Astrocyte (in vitro differentiated cells and primary cell): ENCODE data around the gene PTGIR. TPM values are rescaled to one million over a fixed set of nuclear protein-coding genes. Genes with fewer than 3 reads are reported as not detected.

Experiments
- DNase-seq: peaks from one replicate; pipeline ENCODE4 v3.0.0-alpha.2; 2010; ENCODE audit warnings: low read depth
- FAIRE-seq: peaks from 2 replicates; lab custom pipeline; 2011; peaks lifted over from hg19 to GRCh38; lab: Jason Lieb, UNC
- H2AFZ ChIP-seq: 2 replicates; pipeline ENCODE4 v1.6.0; 2012; ENCODE audit warnings: low read depth, low read length, inconsistent platforms
- H3K27ac ChIP-seq: 2 replicates; pipeline ENCODE4 v1.5.1; 2011; ENCODE audit warnings: low read depth, low read length, inconsistent platforms
- H3K27me3 ChIP-seq: 2 replicates; pipeline ENCODE4 v1.6.0; 2011; ENCODE audit warnings: low read length, inconsistent platforms; ENCODE audit not compliant: insufficient read depth
- H3K36me3 ChIP-seq: 2 replicates; pipeline ENCODE4 v1.5.1; 2011; ENCODE audit warnings: low read length, inconsistent platforms; ENCODE audit not compliant: insufficient read depth
- H3K4me1 ChIP-seq: 2 replicates; pipeline ENCODE4 v1.5.1; 2011; ENCODE audit warnings: low read length, inconsistent platforms; ENCODE audit not compliant: insufficient read depth
- H3K4me2 ChIP-seq: 2 replicates; pipeline ENCODE4 v1.6.0; 2012; ENCODE audit warnings: low read length, inconsistent platforms
- H3K4me3 ChIP-seq: 2 replicates; pipeline ENCODE4 v1.5.1; 2011; ENCODE audit warnings: low read depth, mild to moderate bottlenecking, low read length, inconsistent platforms; ENCODE audit not compliant: insufficient read depth
- H3K79me2 ChIP-seq: 2 replicates; pipeline ENCODE4 v1.6.0; 2012; ENCODE audit warnings: mild to moderate bottlenecking, low read length, inconsistent platforms; ENCODE audit not compliant: insufficient read depth
- H3K9ac ChIP-seq: 2 replicates; pipeline ENCODE4 v1.6.0; 2012; ENCODE audit warnings: mild to moderate bottlenecking, low read length, inconsistent platforms
- H3K9me3 ChIP-seq: 2 replicates; pipeline ENCODE4 v1.5.1; 2012; ENCODE audit warnings: low read depth, mild to moderate bottlenecking, low read length, inconsistent platforms; ENCODE audit not compliant: insufficient read depth
- H4K20me1 ChIP-seq: 2 replicates; pipeline ENCODE4 v1.6.0; 2012; ENCODE audit warnings: low read length, inconsistent platforms; ENCODE audit not compliant: insufficient read depth
- H3K27ac Mint-ChIP-seq: one replicate; pipeline ENCODE4 v1.8.0; 2021; ENCODE audit warnings: mild to moderate bottlenecking, mixed read lengths; ENCODE audit not compliant: unreplicated experiment
- H3K27me3 Mint-ChIP-seq: one replicate; pipeline ENCODE4 v1.8.0; 2021; ENCODE audit warnings: low read depth, mixed read lengths; ENCODE audit not compliant: unreplicated experiment
- H3K36me3 Mint-ChIP-seq: one replicate; pipeline ENCODE4 v1.8.0; 2021; ENCODE audit warnings: low read depth, mixed read lengths; ENCODE audit not compliant: unreplicated experiment
- H3K4me1 Mint-ChIP-seq: one replicate; pipeline ENCODE4 v1.8.0; 2021; ENCODE audit warnings: low read depth, mixed read lengths; ENCODE audit not compliant: unreplicated experiment
- H3K4me3 Mint-ChIP-seq: one replicate; pipeline ENCODE4 v1.8.0; 2021; ENCODE audit warnings: mild to moderate bottlenecking, moderate library complexity, mixed read lengths; ENCODE audit not compliant: unreplicated experiment
- H3K9me3 Mint-ChIP-seq: one replicate; pipeline ENCODE4 v1.8.0; 2021; ENCODE audit warnings: mild to moderate bottlenecking, mixed read lengths; ENCODE audit not compliant: unreplicated experiment
- CTCF ChIP-seq: IDR thresholded peaks from 2 replicates; pipeline ENCODE4 v1.5.1; 2011; ENCODE audit warnings: low read depth, mild to moderate bottlenecking, inconsistent platforms, low read length, moderate library complexity; ENCODE audit not compliant: insufficient read depth
- EZH2 ChIP-seq: IDR thresholded peaks from 2 replicates; pipeline ENCODE4 v1.6.1; 2012; ENCODE audit warnings: mild to moderate bottlenecking, low read length, inconsistent platforms; ENCODE audit not compliant: insufficient read depth
- total RNA-seq: library from RNA; stranded (reverse); gene quantifications from 2 replicates; pipeline ENCODE4 v1.2.1, GENCODE V29; 2021

The PTGIR gene
- total RNA-seq, 1 donor from 2014 or later: 0.52 TPM

- Histone ChIP-seq H3K4me2 (no peak overlapping the region), H3K9ac (no peak overlapping the region), H3K9me3 (no peaks in the 10 kb centered on the region), H3K27me3 (no peaks in the 10 kb centered on the region), H3K36me3 (no peaks in the 10 kb centered on the region), H3K4me1 (no peaks in the 10 kb centered on the region), H4K20me1 (no peaks in the 10 kb centered on the region), H3K79me2 (no peaks in the 10 kb centered on the region), H2AFZ (no peak overlapping the region), H3K4me3 (no peak overlapping the region), H3K27ac (no peak overlapping the region)
- H3K36me3 Mint-ChIP-seq: peaks cover 2% of the 10 kb centered on the region
- peaks cover under 1% of the 10 kb centered on the region for H3K27me3 Mint-ChIP-seq
- H3K4me3 Mint-ChIP-seq: no peak overlapping the region
- peaks cover 2% of the 10 kb centered on the region for H3K4me1 Mint-ChIP-seq
- DNase-seq (no peak), FAIRE-seq (no peak)
- TF ChIP-seq EZH2 (no peak), CTCF (no peak)
- H3K9me3 Mint-ChIP-seq: peaks cover under 1% of the 10 kb centered on the region
- H3K27ac Mint-ChIP-seq: no peak overlapping the region
Measured at GRCh38 chr19:46579361-46579879, 45.5 kb downstream of the PTGIR start.

GRCh38 chr19:46578450-46578849, 46.4 kb downstream of the PTGIR start:
- Histone ChIP-seq H3K4me2 (no peak overlapping the region), H3K4me3 (no peak overlapping the region), H3K9me3 (no peaks in the 10 kb centered on the region), H4K20me1 (no peaks in the 10 kb centered on the region), H3K9ac (no peak overlapping the region), H3K27me3 (no peaks in the 10 kb centered on the region), H3K27ac (no peak overlapping the region), H3K4me1 (no peaks in the 10 kb centered on the region), H3K36me3 (no peaks in the 10 kb centered on the region), H3K79me2 (no peaks in the 10 kb centered on the region), H2AFZ (no peak overlapping the region)
- peaks cover 2% of the 10 kb centered on the region for H3K36me3 Mint-ChIP-seq
- FAIRE-seq: no peak
- no peak for DNase-seq
- no peak overlapping the region for H3K27ac Mint-ChIP-seq
- peaks cover 4% of the 10 kb centered on the region for H3K27me3 Mint-ChIP-seq
- no peak for TF ChIP-seq CTCF
- TF ChIP-seq EZH2: no peak
- no peak overlapping the region for H3K4me3 Mint-ChIP-seq
- peaks cover 2% of the 10 kb centered on the region for H3K9me3 Mint-ChIP-seq
- H3K4me1 Mint-ChIP-seq: peaks cover 5% of the 10 kb centered on the region

DNA sequence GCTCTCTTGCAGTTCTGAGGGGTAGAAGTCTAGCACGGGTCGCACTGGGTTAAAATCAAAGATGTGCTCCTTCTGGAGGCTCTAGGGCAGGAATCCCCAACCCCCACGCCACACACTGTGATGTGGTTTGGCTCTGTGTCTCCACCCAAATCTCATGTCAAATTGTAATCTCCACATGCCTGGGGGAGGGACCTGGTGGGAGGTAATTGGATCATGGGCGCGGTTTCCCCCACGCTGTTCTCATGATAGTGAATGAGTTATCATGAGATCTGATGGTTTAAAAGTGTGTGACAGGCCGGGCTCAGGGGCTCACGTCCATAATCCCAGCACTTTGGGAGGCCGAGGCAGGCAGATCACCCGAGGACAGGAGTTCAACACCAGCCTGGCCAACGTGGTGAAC, 50.4 kb downstream of the PTGIR start:
- TF ChIP-seq CTCF: no peak
- no peak for TF ChIP-seq EZH2
- H3K79me2 ChIP-seq: no peaks in the 10 kb centered on the region
- H4K20me1 ChIP-seq: no peaks in the 10 kb centered on the region
- H3K4me3 ChIP-seq: no peak overlapping the region
- no peak overlapping the region for H3K9ac ChIP-seq
- H3K36me3 ChIP-seq: no peaks in the 10 kb centered on the region
- FAIRE-seq (no peak), DNase-seq (peak; percentile 4)
- Mint-ChIP-seq H3K27ac (no peak overlapping the region), H3K36me3 (peaks cover 2% of the 10 kb centered on the region), H3K4me1 (peaks cover 5% of the 10 kb centered on the region), H3K4me3 (no peak overlapping the region), H3K9me3 (peaks cover 6% of the 10 kb centered on the region), H3K27me3 (peaks cover 8% of the 10 kb centered on the region)
- H3K27me3 ChIP-seq: no peaks in the 10 kb centered on the region
- H3K27ac ChIP-seq: no peak overlapping the region
- H3K4me2 ChIP-seq: no peak overlapping the region
- no peaks in the 10 kb centered on the region for H3K4me1 ChIP-seq
- no peaks in the 10 kb centered on the region for H3K9me3 ChIP-seq
- no peak overlapping the region for H2AFZ ChIP-seq
